ENCODE measurements around the gene LCN10. TPM values are rescaled to one million over a fixed set of nuclear protein-coding genes. Genes with fewer than 3 reads are reported as not detected.

LCN10 gene
- total RNA-seq, 2 experiments from 2014 or later, result not detected

DNA sequence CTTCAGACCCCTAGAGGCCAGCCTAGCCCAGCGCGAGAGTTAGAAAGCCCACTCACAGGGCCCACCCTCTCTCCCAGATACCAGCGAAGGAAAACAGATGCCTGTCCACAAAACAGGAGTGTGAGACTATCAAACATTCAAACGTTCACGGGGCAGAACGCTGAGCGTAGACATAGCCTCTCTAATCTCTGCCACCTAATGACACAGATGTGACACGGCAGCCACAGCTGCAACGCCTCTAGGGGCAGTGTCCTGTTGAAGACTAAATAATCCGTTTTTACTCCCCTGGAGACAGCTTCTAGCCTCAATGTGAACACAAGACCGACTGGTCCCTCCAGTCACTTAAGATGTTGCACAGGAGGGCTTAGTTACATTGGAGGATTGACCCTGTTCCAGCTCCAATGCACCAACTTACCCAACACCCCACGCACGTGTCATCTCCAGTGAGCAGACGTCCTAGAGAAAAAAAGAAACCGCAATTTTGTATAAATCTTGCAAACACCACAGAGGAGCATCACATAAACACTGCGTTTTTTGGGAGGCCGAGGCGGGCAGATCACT is 16.0 kb downstream of the LCN10 start:
- peak; percentile 54 for ATAC-seq (ENCODE audit: poor library complexity)
- peak overlapping the region; percentile 97 for H3K4me3 Mint-ChIP-seq
- H3K4me1 ChIP-seq (ENCODE audit: insufficient read depth, low read length), result peaks cover 40% of the 10 kb centered on the region
- DNase-seq, result peak in 10 of 14 experiments; percentile 20 to 78 (median 42)
- no peaks in the 10 kb centered on the region for H3K27me3 ChIP-seq (ENCODE audit: control insufficient read depth in 1 of 2, insufficient read depth in 2 of 2, low read length in 2 of 2)
- no peaks in the 10 kb centered on the region for H3K9me3 ChIP-seq (ENCODE audit: control insufficient read depth in 1 of 2, insufficient read depth in 1 of 2, low read length in 2 of 2)
- POLR2A ChIA-PET, result interaction anchor here (0.7 to 1.8 kb wide), 7 partner anchors 10 to 768 kb away, joined by 3 to 12 read pairs (median 3); partner anchors contain the start of gene RABL6
- no peaks in the 10 kb centered on the region for H3K9me3 Mint-ChIP-seq
- TF ChIP-seq CTCF (IDR thresholded peaks at IDR 0.05), result peak; percentile 35
- H3K27me3 Mint-ChIP-seq, result peaks cover 7% of the 10 kb centered on the region
- peak overlapping the region; percentile 94 for H3K4me3 ChIP-seq (ENCODE audit: low read length)
- H3K27ac ChIP-seq (ENCODE audit: low read depth in 1 of 2, low read length in 2 of 2), result no peak overlapping the region
- CTCF ChIA-PET, result interaction anchor here (0.6 to 2.6 kb wide), 7 partner anchors 11 to 364 kb away, joined by 3 to 13 read pairs (median 4); partner anchors contain the start of genes AJM1, DNLZ and FBXW5
- intact Hi-C loops (cut with DNase I, micrococcal nuclease), result loop anchor here (2.0 to 5.0 kb wide), 2 partner anchors 26 to 179 kb away; partner anchors contain the start of gene NOTCH1 (in 1 of the 2)
- peaks cover 49% of the 10 kb centered on the region for H3K36me3 Mint-ChIP-seq (ENCODE audit: low read depth)
- H3K27ac Mint-ChIP-seq, result peak overlapping the region; percentile 92
- H3K36me3 ChIP-seq (ENCODE audit: insufficient read depth, low read length), result peaks cover 49% of the 10 kb centered on the region
- H3K4me1 Mint-ChIP-seq (ENCODE audit: low read depth), result peaks cover 24% of the 10 kb centered on the region

DNA sequence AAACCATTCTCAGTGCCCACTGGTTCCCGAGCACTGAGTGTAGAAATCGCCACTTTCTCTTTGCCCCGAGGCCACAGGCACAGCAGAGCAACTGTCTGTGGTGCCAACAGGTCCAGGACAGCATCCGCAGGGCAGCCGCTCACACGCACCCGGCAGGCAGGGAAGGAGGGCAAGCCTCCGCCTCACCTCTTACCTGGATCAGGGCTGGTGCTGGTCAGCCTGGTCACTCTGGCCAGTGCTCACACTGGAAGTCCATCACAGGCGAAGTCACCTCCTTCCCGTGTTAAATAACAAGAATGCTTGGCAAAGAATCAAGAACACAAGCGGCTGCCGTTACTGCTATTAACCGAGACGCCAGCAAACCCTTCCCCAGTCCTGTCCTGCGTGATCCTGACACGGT is 16.6 kb downstream of the LCN10 start:
- DNase-seq (no peak), ATAC-seq (ENCODE audit: poor library complexity) (no peak)
- Mint-ChIP-seq H3K4me3 (peak overlapping the region; percentile 97), H3K9me3 (no peaks in the 10 kb centered on the region), H3K4me1 (ENCODE audit: low read depth) (peaks cover 24% of the 10 kb centered on the region), H3K27ac (peak overlapping the region; percentile 92), H3K36me3 (ENCODE audit: low read depth) (peaks cover 52% of the 10 kb centered on the region), H3K27me3 (peaks cover 7% of the 10 kb centered on the region)
- Histone ChIP-seq H3K9me3 (ENCODE audit: control insufficient read depth in 1 of 2, insufficient read depth in 1 of 2, low read length in 2 of 2) (no peaks in the 10 kb centered on the region), H3K27ac (ENCODE audit: low read depth in 1 of 2, low read length in 2 of 2) (no peak overlapping the region), H3K4me1 (ENCODE audit: insufficient read depth, low read length) (peaks cover 40% of the 10 kb centered on the region), H3K27me3 (ENCODE audit: control insufficient read depth in 1 of 2, insufficient read depth in 2 of 2, low read length in 2 of 2) (no peaks in the 10 kb centered on the region), H3K36me3 (ENCODE audit: insufficient read depth, low read length) (peaks cover 54% of the 10 kb centered on the region), H3K4me3 (ENCODE audit: low read length) (no peak overlapping the region)
- POLR2A ChIA-PET, result interaction anchor here (1.2 to 1.3 kb wide), 3 partner anchors 10 to 309 kb away, joined by 3 read pairs; no protein-coding TSS in a partner anchor
- TF ChIP-seq CTCF (IDR thresholded peaks at IDR 0.05), result no peak
- CTCF ChIA-PET, result interaction anchor here (1.2 to 2.4 kb wide), 3 partner anchors 10 to 24 kb away, joined by 3 to 13 read pairs (median 4); no protein-coding TSS in a partner anchor
- intact Hi-C loops (cut with DNase I, micrococcal nuclease), result loop anchor here (2.0 to 5.0 kb wide), 2 partner anchors 25 to 179 kb away; partner anchors contain the start of gene NOTCH1 (in 1 of the 2)

- Mint-ChIP-seq H3K4me1 (ENCODE audit: low read depth) (peaks cover 24% of the 10 kb centered on the region), H3K27ac (no peak overlapping the region), H3K9me3 (no peaks in the 10 kb centered on the region), H3K4me3 (peak overlapping the region; percentile 42), H3K36me3 (ENCODE audit: low read depth) (peaks cover 54% of the 10 kb centered on the region), H3K27me3 (peaks cover 7% of the 10 kb centered on the region)
- peaks cover 40% of the 10 kb centered on the region for H3K4me1 ChIP-seq (ENCODE audit: insufficient read depth, low read length)
- DNase-seq (no peak), ATAC-seq (ENCODE audit: poor library complexity) (no peak)
- no peaks in the 10 kb centered on the region for H3K9me3 ChIP-seq (ENCODE audit: control insufficient read depth in 1 of 2, insufficient read depth in 1 of 2, low read length in 2 of 2)
- CTCF ChIA-PET, result no interaction called here
- intact Hi-C loops (cut with DNase I, micrococcal nuclease), result loop anchor here (2.0 to 5.0 kb wide), 2 partner anchors 25 to 178 kb away; partner anchors contain the start of gene NOTCH1 (in 1 of the 2)
- H3K27ac ChIP-seq (ENCODE audit: low read depth in 1 of 2, low read length in 2 of 2), result no peak overlapping the region
- H3K4me3 ChIP-seq (ENCODE audit: low read length), result no peak overlapping the region
- POLR2A ChIA-PET, result no interaction called here
- no peaks in the 10 kb centered on the region for H3K27me3 ChIP-seq (ENCODE audit: control insufficient read depth in 1 of 2, insufficient read depth in 2 of 2, low read length in 2 of 2)
- TF ChIP-seq CTCF (IDR thresholded peaks at IDR 0.05), result no peak
- peaks cover 54% of the 10 kb centered on the region for H3K36me3 ChIP-seq (ENCODE audit: insufficient read depth, low read length)
Observed at GRCh38 chr9:136725612-136726011, 17.1 kb downstream of the LCN10 start.

All from CD4-positive, alpha-beta T cell (primary cell).